Activated CD4-positive, alpha-beta T cell treated with anti-CD3 and anti-CD28 coated beads, Interleukin-2, Interleukin-6, amounts not matched to agents 100 ng/mL and 50 ng/mL, durations not matched to agents 16 hours and 8 hours (primary cell): Measurements from ENCODE around the gene ALKBH2.
"Not testable (repeated sequence)": the region's sequence is repeated elsewhere in the genome, so short reads cannot be mapped to it uniquely, and the experiment has no call there.

ENCODE experiments used
- DNase-seq: peaks from one replicate; pipeline ENCODE4 v3.0.0-alpha.2; 2020

Gene ALKBH2

GRCh38 chr12:109065154-109065852 is 28.0 kb downstream of the ALKBH2 start:
- no peak for DNase-seq

GRCh38 chr12:109064143-109064542 is 29.1 kb downstream of the ALKBH2 start:
- no peak for DNase-seq

GRCh38 chr12:109058773-109059172 is 34.5 kb downstream of the ALKBH2 start:
- no peak for DNase-seq

GRCh38 chr12:109057376-109057775 is 35.9 kb downstream of the ALKBH2 start:
- no peak for DNase-seq

GRCh38 chr12:109056891-109057290 is 36.4 kb downstream of the ALKBH2 start:
- no peak for DNase-seq

GRCh38 chr12:109054520-109054919 is 38.8 kb downstream of the ALKBH2 start:
- DNase-seq = no peak

GRCh38 chr12:109054124-109054513 is 39.2 kb downstream of the ALKBH2 start:
- not testable (repeated sequence) for DNase-seq

GRCh38 chr12:109053382-109054123 is 39.7 kb downstream of the ALKBH2 start:
- DNase-seq = peak; percentile 57

GRCh38 chr12:109052414-109053323 is 40.6 kb downstream of the ALKBH2 start, which contains the start of gene USP30:
Gene USP30 (plus strand): TSS chr12:109052576. CDS start chr12:109052679, 103 bp downstream.
- DNase-seq = peak; percentile 88

GRCh38 chr12:109052097-109052413 is 41.2 kb downstream of the ALKBH2 start:
- DNase-seq = no peak

GRCh38 chr12:109049794-109050193 is 43.5 kb downstream of the ALKBH2 start:
- DNase-seq = not testable (repeated sequence)

GRCh38 chr12:109048706-109049105 is 44.6 kb downstream of the ALKBH2 start:
- not testable (repeated sequence) for DNase-seq

GRCh38 chr12:109047081-109047805 is 46.0 kb downstream of the ALKBH2 start:
- no peak for DNase-seq

GRCh38 chr12:109044241-109044640 is 49.0 kb downstream of the ALKBH2 start:
- DNase-seq = no peak
